K562 (cell line): ENCODE measurements around the gene ZMYND19. TPM values are rescaled to one million over a fixed set of nuclear protein-coding genes. Genes with fewer than 3 reads are reported as not detected.

Experiments used
- ATAC-seq: fragments of 200-7000 bp; cut with Tn5 transposase; 3 replicates; pipeline ENCODE4 v1.9.1; 2020; ENCODE audit warnings: moderate library complexity
- BruUV-seq: library from RNA; stranded (reverse); fragments of 400-500 nt; replicated peaks from 2 replicates; lab custom pipeline; 2021; lab: Mats Ljungman, UMichigan
- CTCF ChIA-PET: fragments of 300-600 bp; formaldehyde crosslinking; extraction: SDS; loops from one replicate; lab custom pipeline; 2021; ENCODE audit warnings: low intra/inter-chr PET ratio; lab: Yijun Ruan, JAX
- POLR2A ChIA-PET: fragments of 300-600, 350-650 bp; sonication (Branson Sonifier 250); formaldehyde crosslinking; extraction: SDS; loops from one replicate; lab custom pipeline; 2021; ENCODE audit warnings: antibody characterized with exemption, inconsistent platforms; lab: Yijun Ruan, JAX
- DNase-seq, 4 experiments: peaks; one replicate each; pipeline versions ENCODE4 v3.0.0 to v3.0.0-alpha.2; 2011 to 2018; ENCODE audit warnings: low spot score in 3 of 4, mixed read lengths in 3 of 4; ENCODE audit errors: extremely low read depth in 1 of 4
- FAIRE-seq: peaks from 2 replicates; lab custom pipeline; 2011; peaks lifted over from hg19 to GRCh38; lab: Jason Lieb, UNC
- H2AFZ ChIP-seq: 2 replicates; pipeline ENCODE4 v1.6.0; 2011; ENCODE audit warnings: low read depth, low read length, control low read depth, inconsistent platforms
- H3K27ac ChIP-seq: fragments of 200-600 bp; 3 replicates; pipeline ENCODE4 v1.8.0; 2011; ENCODE audit warnings: low read depth, mild to moderate bottlenecking, control low read depth, inconsistent platforms, low read length, moderate library complexity, mixed read lengths; ENCODE audit errors: extremely low read depth
- H3K27me3 ChIP-seq, 2 experiments: fragments of 300-600 bp in 1 of 2; 2 replicates in 1 of 2; 3 replicates in 1 of 2; pipeline versions ENCODE4 v1.6.0 to v1.8.0; 2011; ENCODE audit warnings: inconsistent platforms in 2 of 2, low read length in 2 of 2, mild to moderate bottlenecking in 1 of 2, mixed read lengths in 1 of 2, moderate library complexity in 1 of 2; ENCODE audit not compliant: control insufficient read depth in 2 of 2, insufficient read depth in 2 of 2
- H3K36me3 ChIP-seq: fragments of 300-600 bp; 3 replicates; pipeline ENCODE4 v1.8.0; 2011; ENCODE audit warnings: mild to moderate bottlenecking, low read length, inconsistent platforms; ENCODE audit not compliant: control insufficient read depth, insufficient read depth
- H3K4me1 ChIP-seq, 2 experiments: fragments of 200-600 bp in 1 of 2; replicated peaks in 1 of 2; 2 replicates in 1 of 2; 3 replicates in 1 of 2; pipeline versions ENCODE4 v1.5.1 to v1.8.0; 2011; ENCODE audit warnings: inconsistent platforms in 2 of 2, low read length in 2 of 2, mild to moderate bottlenecking in 1 of 2, mixed read lengths in 1 of 2, moderate library complexity in 1 of 2; ENCODE audit not compliant: control insufficient read depth in 2 of 2, insufficient read depth in 2 of 2
- H3K4me2 ChIP-seq: 2 replicates; pipeline ENCODE4 v1.6.1; 2011; ENCODE audit warnings: low read length, control low read depth, inconsistent platforms, mixed read lengths; ENCODE audit not compliant: insufficient read depth
- H3K4me3 ChIP-seq: fragments of 200-600 bp; sonication (generic), shearing (Covaris generic); 2 replicates; pipeline ENCODE4 v1.5.1; 2016; ENCODE audit warnings: control low read depth, inconsistent platforms
- H3K79me2 ChIP-seq: fragments of 200-600 bp; 3 replicates; pipeline ENCODE4 v1.8.0; 2011; ENCODE audit warnings: low read length, inconsistent platforms; ENCODE audit not compliant: control insufficient read depth, insufficient read depth
- H3K9ac ChIP-seq, 2 experiments: 2 replicates each; pipeline versions ENCODE4 v1.6.0 to v1.6.1; 2011; ENCODE audit warnings: low read depth in 2 of 2, low read length in 2 of 2, control low read depth in 1 of 2, inconsistent platforms in 1 of 2, mild to moderate bottlenecking in 1 of 2, mixed read lengths in 1 of 2; ENCODE audit not compliant: insufficient read depth in 1 of 2
- H3K9me1 ChIP-seq: one replicate; pipeline ENCODE4 v1.6.0; 2011; ENCODE audit warnings: inconsistent platforms, mild to moderate bottlenecking, low read length, moderate library complexity; ENCODE audit not compliant: control insufficient read depth, insufficient read depth
- H3K9me3 ChIP-seq: replicated peaks from 2 replicates; pipeline ENCODE4 v1.5.1; 2011; ENCODE audit warnings: low read depth, low read length, inconsistent platforms; ENCODE audit not compliant: control insufficient read depth, insufficient read depth
- H4K20me1 ChIP-seq: replicated peaks from 2 replicates; pipeline ENCODE4 v1.6.1; 2011; ENCODE audit warnings: low read length, inconsistent platforms, mixed read lengths; ENCODE audit not compliant: control insufficient read depth, insufficient read depth
- BHLHE40 ChIP-seq: IDR thresholded peaks from 2 replicates; pipeline ENCODE4 v1.6.1; 2011; ENCODE audit warnings: low read length, improper control_type of control experiment
- CUX1 ChIP-seq: fragments of 200-800 bp; sonication (Bioruptor generic); IDR thresholded peaks from 2 replicates; pipeline ENCODE4 v1.6.1; 2016; ENCODE audit warnings: missing genetic modification characterization, missing compliant biosample characterization
- HMG20B ChIP-seq: fragments of 250-450 bp; sonication (Bioruptor Pico); IDR thresholded peaks from 2 replicates; pipeline ENCODE4 v1.5.0; 2021; ENCODE audit warnings: mild to moderate bottlenecking
- KLF1 ChIP-seq: fragments of 450-650 bp; IDR thresholded peaks from 2 replicates; pipeline ENCODE4 v1.6.1; 2016; ENCODE audit warnings: missing genetic modification characterization, missing compliant biosample characterization
- MNT ChIP-seq, 2 experiments: fragments of 450-650 bp; conservative IDR thresholded peaks; 2 replicates each; pipeline ENCODE4 v1.6.1; 2017; ENCODE audit warnings: mild to moderate bottlenecking in 2 of 2, moderate library complexity in 2 of 2
- ZBTB7A ChIP-seq: IDR thresholded peaks from 2 replicates; pipeline ENCODE4 v1.6.1; 2011; ENCODE audit warnings: low read depth, mild to moderate bottlenecking, low read length, moderate library complexity, borderline replicate concordance; ENCODE audit not compliant: control insufficient read depth
- ZNF511 ChIP-seq: sonication (generic); formaldehyde crosslinking; IDR thresholded peaks from 2 replicates; pipeline ENCODE4 v1.8.0; 2022; ENCODE audit warnings: mild to moderate bottlenecking, missing genetic modification reagents
- WGBS: fragments of 100-300 bp; shearing (Covaris generic); methylation state at CpG from one replicate; pipeline ENCODE4 v1.1.6; 2016; ENCODE audit warnings: low coverage, mixed read lengths; ENCODE audit not compliant: insufficient coverage; ENCODE audit errors: missing lambda C conversion rate; 5-methylcytosine and 5-hydroxymethylcytosine counted together
- in situ Hi-C: fragments of 300-500 bp; cut with MboI; formaldehyde crosslinking; loops from 4 replicates; pipeline ENCODE4 v1.15.0; 2018; ENCODE audit warnings: inconsistent platforms, mixed read lengths
- intact Hi-C: fragments of 100-400 bp; cut with micrococcal nuclease; formaldehyde crosslinking; loops from 2 replicates; pipeline ENCODE4 v1.14.2; 2022
- polyA plus RNA-seq, 8 experiments: library from polyadenylated mRNA; depleted of rRNA in 4 of 8; stranded (reverse) in 5 of 8; unstranded in 3 of 8; fragments of >200 nt; fragmentation: Nextera tagmentation in 2 of 8; fragmentation: Illumina TruSeq in 1 of 8; extraction: Ambion mirVana in 2 of 8; extraction: Trizol in 1 of 8; gene quantifications; 2 replicates each; pipeline versions ENCODE4 v1.2.1 to v1.2.3, GENCODE V29; 2011 to 2014; ENCODE audit warnings: inconsistent platforms in 1 of 8, missing spikeins in 1 of 8
- total RNA-seq, 7 experiments: library from RNA; depleted of rRNA in 6 of 7; stranded (reverse); fragments of >200 nt in 6 of 7; fragmentation: Illumina TruSeq in 2 of 7; extraction: Trizol in 2 of 7; gene quantifications; 2 replicates each; pipeline versions ENCODE4 v1.2.1 to v1.2.3, GENCODE V29; 2011 to 2021; ENCODE audit warnings: low replicate concordance in 1 of 7

The ZMYND19 gene
- total and polyA plus RNA-seq, 9 of the 15 experiments (the other 6 are each of a cell fraction or from before 2014, with no cell fraction given) = 1.0 to 86.7 (median 44.0) TPM

GRCh38 chr9:137535120-137535428 is 55.2 kb downstream of the ZMYND19 start (continued):
- TF ChIP-seq MNT (conservative IDR thresholded peaks at IDR 0.05) (peak in 1 of 2 experiments; percentile 3; a peak in 2 of 4 replicates), KLF1 (tag) (no peak), ZBTB7A (no peak)

- peak overlapping the region; percentile 98 for H2AFZ ChIP-seq
- in situ Hi-C loops (no loop called here), intact Hi-C loops (loop anchor here (5.0 to 10.0 kb wide), 2 partner anchors 90 to 232 kb away; partner anchors contain the start of genes ENTPD8 and NRARP)
- no peaks in the 10 kb centered on the region for H3K27me3 ChIP-seq
- H3K79me2 ChIP-seq = no peaks in the 10 kb centered on the region
- DNase-seq (peak; percentile 56 to 86 (median 65)), FAIRE-seq (peak; percentile 93), ATAC-seq (peak; percentile 92)
- H3K27ac ChIP-seq = peak overlapping the region; percentile 11; the same call in 2 of the 3 replicates
- H3K4me2 ChIP-seq = peak overlapping the region; percentile 8; the same call in 1 of the 2 replicates
- ChIA-PET POLR2A (interaction anchor here (0.6 to 1.2 kb wide), 5 partner anchors 16 to 815 kb away, joined by 3 to 6 read pairs (median 5); partner anchors contain the start of genes MRPL41 and PNPLA7), CTCF (interaction anchor here (0.7 to 1.0 kb wide), 3 partner anchors 44 to 384 kb away, joined by 3 to 4 read pairs (median 3); partner anchors contain the start of gene DPH7)
- no TSS peak for BruUV-seq
- no peaks in the 10 kb centered on the region for H3K9me3 ChIP-seq
- no peak overlapping the region for H3K4me3 ChIP-seq
- 37% methylated on average over 19 of the region's 19 CpGs for WGBS
- no peaks in the 10 kb centered on the region for H3K36me3 ChIP-seq
- peaks cover 11 to 19% of the 10 kb centered on the region in 2 experiments; a peak in 4 of 5 replicates for H3K4me1 ChIP-seq
- no peaks in the 10 kb centered on the region for H3K9me1 ChIP-seq
- H4K20me1 ChIP-seq = no peaks in the 10 kb centered on the region
- H3K9ac ChIP-seq = peak overlapping the region; percentile 3 to 40; a peak in 2 of 4 replicates
- TF ChIP-seq CUX1 (CRISPR knock-in tag) = no peak
- TF ChIP-seq BHLHE40 = peak; percentile 69
- no peak for TF ChIP-seq HMG20B (CRISPR knock-in tag)
- TF ChIP-seq ZNF511 (CRISPR knock-in tag) = no peak
Measured at GRCh38 chr9:137534256-137535119, 55.8 kb downstream of the ZMYND19 start.
